GM19193 (cell line): ENCODE results near the gene SNX2.
A peak's percentile ranks its signal among the peaks of the same experiment; 100 is the strongest.

Experiments
- POLR2A ChIP-seq: IDR thresholded peaks from 4 replicates; pipeline ENCODE4 v1.6.1; 2011; ENCODE audit not compliant: insufficient read depth, insufficient read length; ENCODE audit errors: extremely low read depth

The SNX2 gene

DNA sequence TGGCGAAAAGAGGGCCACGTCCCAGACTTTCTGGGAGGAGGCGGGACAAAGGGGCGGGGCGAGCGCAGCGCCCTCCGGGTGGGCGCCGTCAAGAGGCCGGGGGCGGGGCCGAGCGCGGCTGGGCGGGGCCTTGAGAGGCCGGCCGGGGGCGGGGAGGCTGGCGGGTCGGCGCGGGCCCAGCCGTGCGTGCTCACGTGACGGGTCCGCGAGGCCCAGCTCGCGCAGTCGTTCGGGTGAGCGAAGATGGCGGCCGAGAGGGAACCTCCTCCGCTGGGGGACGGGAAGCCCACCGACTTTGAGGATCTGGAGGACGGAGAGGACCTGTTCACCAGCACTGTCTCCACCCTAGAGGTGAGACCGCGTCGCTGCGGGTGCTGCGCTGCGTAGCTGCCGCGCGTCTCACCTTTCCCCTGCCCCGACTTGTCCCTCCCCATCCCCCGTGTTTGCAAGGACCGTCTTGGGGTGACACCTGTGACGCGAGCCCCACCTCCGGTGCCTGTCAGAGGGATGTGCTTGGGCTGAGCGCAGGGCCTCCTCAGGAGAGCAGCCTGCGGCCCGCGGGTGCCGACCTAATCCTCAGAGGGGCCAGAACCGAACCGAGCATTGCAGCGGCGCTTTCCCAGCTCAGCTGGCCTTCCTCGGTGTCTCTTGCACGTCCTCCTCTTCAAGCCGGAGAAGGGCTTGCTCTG, at the start of gene SNX2:
Gene SNX2, plus strand, starts transcription at position 220 of the 689 bp plus-strand sequence. Its CDS starts 24 bp downstream, at position 244.
- TF ChIP-seq POLR2A, result peak; percentile 84

GRCh38 chr5:122727112-122727541, 47.8 kb upstream of the SNX2 start:
- no peak for TF ChIP-seq POLR2A

GRCh38 chr5:122730037-122730436, 44.8 kb upstream of the SNX2 start:
- TF ChIP-seq POLR2A, result no peak

DNA sequence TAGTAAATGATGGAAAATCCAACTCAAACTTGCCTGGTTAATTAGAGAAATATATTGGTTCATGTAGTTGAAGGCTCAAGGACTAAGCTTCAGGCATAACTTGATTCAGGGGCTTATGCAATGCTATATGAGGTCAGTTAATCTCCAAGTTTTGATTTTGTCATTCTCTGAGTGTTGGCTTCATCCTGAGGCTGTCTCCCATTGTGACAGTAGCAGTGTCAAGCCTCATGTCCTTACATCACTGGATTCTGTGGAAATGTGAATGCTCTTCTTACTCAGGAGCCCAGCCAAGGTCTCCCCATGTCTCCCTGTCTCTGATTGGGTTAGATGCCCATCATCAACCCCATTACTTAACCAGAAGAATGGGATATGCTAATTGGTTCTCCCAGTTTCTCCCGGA, 44.4 kb upstream of the SNX2 start:
- TF ChIP-seq POLR2A, result no peak

- no peak for TF ChIP-seq POLR2A
Measured at GRCh38 chr5:122736086-122736845, 38.6 kb upstream of the SNX2 start.

DNA sequence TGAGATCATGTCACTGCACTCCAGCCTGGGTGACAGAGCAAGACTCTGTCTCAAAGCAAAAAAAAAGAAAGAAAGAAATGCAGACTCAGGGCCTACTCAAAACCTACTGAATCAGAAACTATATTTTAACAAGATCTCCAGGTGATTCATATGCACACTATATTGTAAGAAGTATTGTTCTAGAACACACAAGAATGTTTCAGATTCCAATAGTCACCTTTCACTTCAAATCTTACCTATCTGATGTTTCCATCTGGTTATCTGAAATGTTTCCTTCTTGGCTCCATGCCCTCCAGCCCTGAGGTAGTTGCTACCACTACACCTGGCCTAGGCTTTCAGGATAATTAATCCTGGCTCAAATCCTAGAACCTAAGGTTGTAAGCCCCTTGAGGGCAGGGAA, 36.8 kb upstream of the SNX2 start:
- no peak for TF ChIP-seq POLR2A

- no peak for TF ChIP-seq POLR2A
Measured at GRCh38 chr5:122741681-122742080, 33.2 kb upstream of the SNX2 start.

DNA sequence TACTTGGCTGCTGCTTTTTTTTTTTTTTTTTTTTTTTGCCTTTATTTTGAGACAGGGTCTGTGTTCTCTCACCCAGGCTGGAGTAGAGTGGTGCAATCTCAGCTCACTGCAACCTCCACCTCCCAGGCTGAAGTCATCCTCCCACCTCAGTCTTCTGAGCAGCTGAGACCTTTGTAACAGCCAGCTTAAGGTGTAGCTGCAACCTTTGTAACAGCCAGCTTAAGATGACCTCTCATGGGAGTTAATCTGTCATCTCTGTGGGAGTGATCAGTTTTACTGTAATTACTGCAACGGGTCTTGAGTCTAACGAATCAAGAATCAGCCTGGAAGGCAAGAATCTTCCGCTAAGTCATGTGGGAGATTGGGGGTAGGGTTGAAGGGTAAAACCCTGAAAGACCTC, 31.6 kb upstream of the SNX2 start:
- TF ChIP-seq POLR2A, result no peak

DNA sequence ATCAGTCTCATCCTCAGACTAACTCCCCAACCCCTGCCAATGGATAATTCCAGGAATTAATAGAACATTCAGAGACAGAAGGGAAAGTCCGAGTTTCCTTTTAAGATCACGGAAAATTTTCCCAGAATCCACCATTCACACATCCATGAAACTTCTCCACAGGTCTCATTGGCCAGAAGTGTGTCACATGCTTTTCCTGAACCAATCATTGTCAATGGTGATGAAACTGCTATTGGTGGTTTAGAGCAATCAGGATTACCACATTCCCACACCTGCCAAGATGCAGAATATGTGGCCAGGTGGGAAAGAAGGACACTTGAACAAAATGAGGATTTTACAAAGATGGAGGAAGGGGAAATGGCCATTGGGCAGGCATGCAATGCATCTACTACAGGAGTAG, 29.3 kb upstream of the SNX2 start:
- no peak for TF ChIP-seq POLR2A

DNA sequence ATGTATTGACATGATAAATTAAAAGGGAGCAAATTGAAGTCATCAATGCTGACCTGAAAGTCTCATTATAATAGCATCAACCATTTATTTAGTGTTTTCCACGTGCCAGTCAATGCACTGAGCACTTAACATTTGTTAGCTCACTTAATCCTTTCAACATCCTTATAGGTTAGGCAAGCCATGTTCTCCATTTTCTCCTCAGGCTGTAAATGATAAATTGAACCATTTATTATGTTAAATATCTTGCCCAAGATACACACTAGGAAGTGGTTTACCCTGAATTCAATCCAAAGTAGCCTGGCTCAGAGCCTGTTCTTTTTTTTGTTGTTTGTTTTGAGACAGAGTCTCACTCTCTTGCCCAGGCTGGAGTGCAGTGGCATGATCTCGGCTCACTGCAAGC, 25.0 kb upstream of the SNX2 start:
- no peak for TF ChIP-seq POLR2A

DNA sequence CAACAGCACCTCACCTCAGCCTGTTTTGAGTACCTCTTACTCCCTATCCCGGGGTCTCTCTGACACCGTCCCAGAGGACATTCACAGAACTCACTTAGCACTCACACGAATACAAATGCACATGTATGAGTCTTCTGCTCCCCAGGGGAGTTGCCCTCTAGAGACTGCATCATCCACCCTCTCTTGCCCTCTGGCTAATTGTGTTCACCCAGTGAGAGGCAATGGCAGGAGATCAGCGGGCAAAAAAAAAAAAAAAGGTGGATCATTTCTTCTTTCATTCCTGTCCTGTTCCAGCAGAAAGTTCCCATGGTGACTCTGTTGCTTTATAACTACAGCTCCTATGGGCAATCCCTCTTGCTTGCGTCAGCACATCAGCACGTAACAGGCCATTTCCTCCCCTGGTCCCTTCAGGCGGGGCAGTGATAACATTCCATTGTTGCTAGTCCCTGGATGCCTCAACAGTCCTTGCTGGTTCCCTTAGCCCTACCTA, 23.5 kb upstream of the SNX2 start:
- no peak for TF ChIP-seq POLR2A

GRCh38 chr5:122753500-122753899, 21.4 kb upstream of the SNX2 start:
- TF ChIP-seq POLR2A, result no peak

DNA sequence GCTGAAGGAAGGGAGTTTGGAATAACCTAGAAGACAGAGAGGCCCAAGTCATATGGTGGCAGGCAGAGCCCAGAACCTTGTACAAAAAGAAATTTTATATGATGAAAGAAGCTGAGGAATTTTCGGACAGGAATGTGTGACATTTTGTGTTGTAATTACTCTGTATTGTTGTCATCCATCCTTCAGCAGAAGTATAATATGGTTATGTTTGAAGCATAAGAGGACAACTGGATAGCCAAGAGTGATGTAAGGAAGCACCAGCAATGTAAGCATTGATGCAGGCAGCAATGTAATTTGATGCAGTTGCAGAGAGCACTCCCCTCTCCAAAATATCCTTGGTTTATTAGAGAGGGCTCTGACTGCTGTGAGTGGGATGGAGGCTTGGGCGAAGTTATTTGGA, 19.1 kb upstream of the SNX2 start:
- no peak for TF ChIP-seq POLR2A

- TF ChIP-seq POLR2A, result no peak
Measured at GRCh38 chr5:122756264-122756911, 18.5 kb upstream of the SNX2 start.

DNA sequence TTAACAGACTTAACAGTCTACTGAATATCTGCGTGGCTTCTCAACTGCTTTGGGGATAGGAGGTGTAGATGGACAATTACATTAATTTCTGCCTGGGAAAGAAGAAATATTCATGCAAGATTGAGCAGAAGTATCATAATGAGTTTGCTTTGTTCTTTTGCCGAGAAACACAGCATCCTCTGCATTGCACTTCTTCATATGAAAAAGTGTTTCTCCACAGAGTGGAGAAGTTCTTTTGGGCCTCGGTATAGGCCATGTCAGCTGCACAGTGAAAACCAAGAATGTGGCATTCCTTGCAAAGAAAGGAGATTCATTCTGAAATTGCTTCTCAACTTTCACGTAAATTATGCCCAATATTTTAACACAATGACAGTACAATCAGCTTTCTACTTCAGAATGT, 17.6 kb upstream of the SNX2 start:
- no peak for TF ChIP-seq POLR2A
